ENCODE data around the gene KDR. TPM values are rescaled to one million over a fixed set of nuclear protein-coding genes. Genes with fewer than 3 reads are reported as not detected.

The KDR gene
- total RNA-seq, 1 donor from 2014 or later, result 1.4 TPM

DNA sequence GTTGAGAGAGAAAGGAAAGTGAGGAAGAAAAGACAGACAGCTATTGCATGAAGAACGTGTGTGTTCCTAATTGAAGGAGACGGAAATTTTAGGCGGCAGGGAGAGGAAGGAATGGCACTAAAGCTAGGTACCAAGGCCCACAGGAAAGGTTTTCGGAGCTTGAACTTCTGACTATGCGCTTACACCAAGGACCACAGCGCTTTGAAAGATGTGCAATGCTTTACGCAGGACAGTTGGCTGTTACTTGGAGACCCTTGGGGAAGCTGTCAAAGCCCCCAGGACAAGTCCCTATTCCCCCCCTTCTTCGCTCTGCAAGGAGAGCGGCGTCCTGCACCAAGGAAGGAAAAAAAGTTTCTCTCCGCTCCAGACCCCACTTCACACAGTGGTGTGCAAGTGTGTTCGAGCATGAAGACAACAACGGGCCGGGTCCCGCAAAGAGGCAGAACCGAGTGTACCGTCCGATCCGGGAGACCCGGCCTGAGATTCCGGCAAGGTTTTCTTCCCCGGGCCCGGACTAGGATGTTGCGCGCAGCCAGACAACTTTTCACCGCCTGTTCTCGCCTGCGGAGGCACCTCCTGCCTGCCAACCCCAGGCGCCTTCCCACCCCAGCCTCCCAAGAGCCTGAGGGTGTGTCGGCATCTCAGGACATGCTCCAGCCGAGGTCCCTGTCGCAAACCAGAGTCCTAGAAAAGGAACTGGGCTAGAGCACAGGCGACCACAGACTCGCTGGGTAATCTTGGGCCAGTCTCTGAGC is 896 bp downstream of the KDR start:
- no peak for DNase-seq (ENCODE audit: low read depth)
- TF ChIP-seq, protein P1, sequence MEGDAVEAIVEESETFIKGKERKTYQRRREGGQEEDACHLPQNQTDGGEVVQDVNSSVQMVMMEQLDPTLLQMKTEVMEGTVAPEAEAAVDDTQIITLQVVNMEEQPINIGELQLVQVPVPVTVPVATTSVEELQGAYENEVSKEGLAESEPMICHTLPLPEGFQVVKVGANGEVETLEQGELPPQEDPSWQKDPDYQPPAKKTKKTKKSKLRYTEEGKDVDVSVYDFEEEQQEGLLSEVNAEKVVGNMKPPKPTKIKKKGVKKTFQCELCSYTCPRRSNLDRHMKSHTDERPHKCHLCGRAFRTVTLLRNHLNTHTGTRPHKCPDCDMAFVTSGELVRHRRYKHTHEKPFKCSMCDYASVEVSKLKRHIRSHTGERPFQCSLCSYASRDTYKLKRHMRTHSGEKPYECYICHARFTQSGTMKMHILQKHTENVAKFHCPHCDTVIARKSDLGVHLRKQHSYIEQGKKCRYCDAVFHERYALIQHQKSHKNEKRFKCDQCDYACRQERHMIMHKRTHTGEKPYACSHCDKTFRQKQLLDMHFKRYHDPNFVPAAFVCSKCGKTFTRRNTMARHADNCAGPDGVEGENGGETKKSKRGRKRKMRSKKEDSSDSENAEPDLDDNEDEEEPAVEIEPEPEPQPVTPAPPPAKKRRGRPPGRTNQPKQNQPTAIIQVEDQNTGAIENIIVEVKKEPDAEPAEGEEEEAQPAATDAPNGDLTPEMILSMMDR (conservative IDR thresholded peaks at IDR 0.05; ENCODE audit: low read depth, low read length), result no peak
- peak overlapping the region; percentile 52 for H3K4me3 ChIP-seq (ENCODE audit: low read depth, low read length)

DNA sequence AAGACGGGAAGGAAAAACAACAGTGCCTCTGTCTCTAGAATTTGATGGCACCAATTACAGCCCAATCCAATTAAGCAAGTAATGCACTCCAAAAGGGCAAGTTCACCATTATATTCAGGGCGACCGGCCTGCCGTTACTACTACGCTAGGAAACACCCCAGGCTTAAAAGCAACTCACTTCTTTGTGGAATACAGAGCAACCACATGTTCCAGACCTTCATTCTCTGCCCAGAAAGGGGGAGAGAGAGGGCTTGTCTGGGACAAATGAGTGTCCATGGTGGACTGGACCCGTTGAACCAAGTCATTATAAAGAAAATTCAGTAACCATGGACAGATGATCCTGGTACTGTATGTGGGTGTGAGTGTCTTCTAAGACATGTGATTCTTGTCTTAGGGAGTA is 1.6 kb downstream of the KDR start:
- TF ChIP-seq, protein P1 (conservative IDR thresholded peaks at IDR 0.05; ENCODE audit: low read depth, low read length), result no peak
- no peak for DNase-seq (ENCODE audit: low read depth)
- H3K4me3 ChIP-seq (ENCODE audit: low read depth, low read length), result no peak overlapping the region

DNA sequence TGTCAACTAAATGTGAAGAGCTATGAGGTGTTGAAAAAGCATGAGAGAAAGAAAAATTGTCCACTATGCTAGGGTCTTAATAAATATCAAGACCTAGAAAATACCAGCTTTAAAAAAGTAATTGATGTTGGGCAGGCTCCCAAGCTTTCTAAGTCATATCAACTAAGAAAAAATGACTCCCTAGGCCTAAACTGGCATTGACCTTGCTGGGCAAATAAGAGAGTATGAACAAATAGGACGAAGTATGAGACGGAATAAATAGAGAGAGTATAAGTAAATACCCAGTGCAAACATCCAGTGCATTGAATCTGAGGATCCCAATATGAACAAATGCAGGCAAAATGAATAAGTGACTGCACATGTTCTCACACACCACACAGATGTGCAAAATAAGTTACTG is 3.2 kb downstream of the KDR start:
- no peak for DNase-seq (ENCODE audit: low read depth)
- TF ChIP-seq, protein P1 (conservative IDR thresholded peaks at IDR 0.05; ENCODE audit: low read depth, low read length), result no peak
- H3K4me3 ChIP-seq (ENCODE audit: low read depth, low read length), result no peak overlapping the region

DNA sequence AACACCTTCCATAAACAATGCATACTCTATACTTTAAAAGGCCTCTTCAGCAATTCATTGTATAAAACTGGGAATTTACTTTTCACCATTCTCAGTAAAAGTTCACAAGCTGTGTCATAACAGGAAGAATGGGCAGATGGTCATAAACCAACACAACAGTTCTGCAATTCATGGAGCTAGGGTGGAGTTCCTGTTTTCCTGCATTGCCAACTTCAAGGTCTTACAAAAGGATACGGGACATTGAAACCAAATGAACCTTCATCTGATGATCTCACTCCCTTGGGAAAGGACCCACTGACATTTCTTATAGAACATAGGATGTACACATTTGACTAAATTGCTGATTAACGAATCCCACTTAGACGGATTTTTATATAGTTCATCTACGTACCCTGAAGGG is 4.1 kb downstream of the KDR start:
- TF ChIP-seq, protein P1 (conservative IDR thresholded peaks at IDR 0.05; ENCODE audit: low read depth, low read length), result no peak
- DNase-seq (ENCODE audit: low read depth), result no peak
- H3K4me3 ChIP-seq (ENCODE audit: low read depth, low read length), result no peak overlapping the region

DNA sequence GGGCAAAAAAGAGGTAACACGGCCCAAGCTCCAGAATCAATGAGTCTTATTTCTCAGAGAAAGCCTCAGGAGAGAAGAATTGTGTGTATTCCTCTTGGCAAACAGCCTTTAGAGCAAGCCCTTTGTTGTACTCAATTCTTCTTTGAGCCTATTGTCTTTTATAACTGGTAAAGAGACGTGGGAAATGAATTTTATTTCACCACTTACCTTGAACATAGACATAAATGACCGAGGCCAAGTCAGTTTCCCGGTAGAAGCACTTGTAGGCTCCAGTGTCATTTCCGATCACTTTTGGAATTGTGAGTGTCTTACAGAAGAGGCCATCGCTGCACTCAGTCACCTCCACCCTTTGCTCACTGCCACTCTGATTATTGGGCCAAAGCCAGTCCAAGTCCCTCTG is 7.0 kb downstream of the KDR start:
- TF ChIP-seq, protein P1 (conservative IDR thresholded peaks at IDR 0.05; ENCODE audit: low read depth, low read length), result no peak
- no peak for DNase-seq (ENCODE audit: low read depth)
- H3K4me3 ChIP-seq (ENCODE audit: low read depth, low read length), result no peak overlapping the region

DNA sequence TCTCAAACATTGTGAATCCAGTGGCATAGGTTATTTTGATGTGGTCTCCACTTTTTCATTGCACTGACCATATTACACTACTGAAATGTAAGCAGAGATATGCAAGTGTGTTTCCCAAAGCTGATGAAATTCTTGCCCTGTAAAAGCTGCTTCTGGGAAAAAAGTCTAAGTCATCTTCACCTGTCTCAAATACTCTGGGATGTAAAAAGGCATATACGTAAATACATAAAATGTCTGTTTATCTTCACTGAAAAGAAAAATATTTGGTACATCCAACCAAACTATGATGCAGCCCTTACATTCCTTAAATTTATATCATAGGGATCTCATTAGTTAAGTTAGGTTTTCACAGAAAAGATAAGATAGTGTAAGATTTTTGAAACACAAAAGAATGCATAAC is 7.9 kb downstream of the KDR start:
- TF ChIP-seq, protein P1 (conservative IDR thresholded peaks at IDR 0.05; ENCODE audit: low read depth, low read length), result no peak
- H3K4me3 ChIP-seq (ENCODE audit: low read depth, low read length), result no peak overlapping the region
- no peak for DNase-seq (ENCODE audit: low read depth)

DNA sequence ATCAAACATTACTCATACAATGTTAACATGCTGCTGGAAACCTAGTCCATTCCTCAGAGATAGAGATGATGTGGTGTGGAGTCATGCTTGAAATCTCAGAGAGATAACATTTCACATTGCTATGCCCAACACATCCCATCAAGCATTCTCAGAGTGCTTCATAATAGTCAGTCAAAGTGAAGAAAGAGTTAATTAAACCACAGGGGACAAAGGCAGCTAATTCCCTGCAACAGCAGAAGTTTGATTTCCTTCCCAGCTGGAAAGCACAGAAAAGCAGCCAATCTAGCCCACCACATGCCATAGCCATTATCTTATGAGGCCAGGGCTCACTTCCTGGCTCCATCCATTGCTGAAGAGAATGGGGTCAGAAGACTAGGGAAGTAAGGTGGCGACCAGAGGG is 8.9 kb downstream of the KDR start:
- H3K4me3 ChIP-seq (ENCODE audit: low read depth, low read length), result no peak overlapping the region
- TF ChIP-seq, protein P1 (conservative IDR thresholded peaks at IDR 0.05; ENCODE audit: low read depth, low read length), result no peak
- DNase-seq (ENCODE audit: low read depth), result no peak
